ENCODE measurements around the gene MSH6. TPM values are rescaled to one million over a fixed set of nuclear protein-coding genes. Genes with fewer than 3 reads are reported as not detected.

MSH6 gene
- total RNA-seq, 1 donor from 2014 or later = 31.3 TPM

- no peak for ATAC-seq
- no peaks in the 10 kb centered on the region for H3K4me1 ChIP-seq
- TF ChIP-seq CTCF (IDR thresholded peaks at IDR 0.05) = no peak
- H3K4me3 ChIP-seq = no peak overlapping the region
- no peaks in the 10 kb centered on the region for H3K9me3 ChIP-seq
- no peak for DNase-seq
- intact Hi-C loops (cut with DNase I) = no loop called here
- H3K27ac ChIP-seq = no peak overlapping the region
- H3K27me3 ChIP-seq (ENCODE audit: low read depth) = no peaks in the 10 kb centered on the region
- H3K36me3 ChIP-seq = no peaks in the 10 kb centered on the region
These were observed 10.6 kb upstream of the MSH6 start for GRCh38 chr2:47772343-47772742.

- Histone ChIP-seq H3K4me3 (no peak overlapping the region), H3K4me1 (no peaks in the 10 kb centered on the region), H3K36me3 (no peaks in the 10 kb centered on the region), H3K27me3 (ENCODE audit: low read depth) (no peaks in the 10 kb centered on the region), H3K9me3 (no peaks in the 10 kb centered on the region), H3K27ac (no peak overlapping the region)
- ATAC-seq = no peak
- DNase-seq = no peak
- intact Hi-C loops (cut with DNase I) = no loop called here
- no peak for TF ChIP-seq CTCF (IDR thresholded peaks at IDR 0.05)
These were observed 8.4 kb upstream of the MSH6 start for GRCh38 chr2:47774567-47774966.

- no peak for TF ChIP-seq CTCF (IDR thresholded peaks at IDR 0.05)
- no peak for DNase-seq
- H3K4me3 ChIP-seq = no peak overlapping the region
- no peaks in the 10 kb centered on the region for H3K27me3 ChIP-seq (ENCODE audit: low read depth)
- no peak overlapping the region for H3K27ac ChIP-seq
- peaks cover 3% of the 10 kb centered on the region for H3K4me1 ChIP-seq
- intact Hi-C loops (cut with DNase I) = no loop called here
- no peaks in the 10 kb centered on the region for H3K9me3 ChIP-seq
- no peak for ATAC-seq
- no peaks in the 10 kb centered on the region for H3K36me3 ChIP-seq
These were observed 5.5 kb upstream of the MSH6 start for GRCh38 chr2:47777277-47777937.

- intact Hi-C loops (cut with DNase I) = no loop called here
- Histone ChIP-seq H3K27ac (no peak overlapping the region), H3K4me3 (no peak overlapping the region), H3K9me3 (no peaks in the 10 kb centered on the region), H3K27me3 (ENCODE audit: low read depth) (no peaks in the 10 kb centered on the region), H3K36me3 (no peaks in the 10 kb centered on the region), H3K4me1 (peaks cover 3% of the 10 kb centered on the region)
- no peak for TF ChIP-seq CTCF (IDR thresholded peaks at IDR 0.05)
- ATAC-seq (no peak), DNase-seq (no peak)
These were observed 4.1 kb upstream of the MSH6 start for GRCh38 chr2:47778698-47779425.

- ATAC-seq (no peak), DNase-seq (no peak)
- peaks cover 7% of the 10 kb centered on the region for H3K4me1 ChIP-seq
- TF ChIP-seq CTCF (IDR thresholded peaks at IDR 0.05) = no peak
- H3K36me3 ChIP-seq = no peaks in the 10 kb centered on the region
- no peak overlapping the region for H3K4me3 ChIP-seq
- H3K27me3 ChIP-seq (ENCODE audit: low read depth) = no peaks in the 10 kb centered on the region
- H3K9me3 ChIP-seq = no peaks in the 10 kb centered on the region
- no peak overlapping the region for H3K27ac ChIP-seq
- intact Hi-C loops (cut with DNase I) = no loop called here
These were observed 3.5 kb upstream of the MSH6 start for GRCh38 chr2:47779426-47779790.

Measured in lower lobe of right lung (tissue), 2 donors.